Skin of body (tissue), 2 donors: ENCODE measurements around the gene IFITM1. TPM values are rescaled to one million over a fixed set of nuclear protein-coding genes. Genes with fewer than 3 reads are reported as not detected.

Experiments used
- DNase-seq: peaks from one replicate; lab custom pipeline; 2025; lab: John Stamatoyannopoulos, UW
- total RNA-seq: library from RNA; depleted of rRNA; stranded (reverse); fragments of >200 nt; gene quantifications from one replicate; pipeline ENCODE4 v1.2.3, GENCODE V29; 2014

IFITM1 gene
- total RNA-seq, 1 donor from 2014 or later: 17.0 TPM

- DNase-seq: no peak
These were observed 19.8 kb upstream of the IFITM1 start for GRCh38 chr11:293852-294661.

GRCh38 chr11:294780-295179 is 19.1 kb upstream of the IFITM1 start:
- no peak for DNase-seq

GRCh38 chr11:295351-296170 is 18.3 kb upstream of the IFITM1 start:
- no peak for DNase-seq

- DNase-seq: no peak
These were observed 17.4 kb upstream of the IFITM1 start for GRCh38 chr11:296171-297050.

- no peak for DNase-seq
These were observed 16.7 kb upstream of the IFITM1 start for GRCh38 chr11:297051-297585.

- no peak for DNase-seq
These were observed 16.0 kb upstream of the IFITM1 start for GRCh38 chr11:297586-298405.

GRCh38 chr11:298406-299065 is 15.3 kb upstream of the IFITM1 start:
- no peak for DNase-seq

GRCh38 chr11:299081-299891 is 14.6 kb upstream of the IFITM1 start, which contains the start of gene IFITM5:
IFITM5 (minus strand) TSS chr11:299526; CDS start chr11:299490, 36 bp downstream.
- no peak for DNase-seq

GRCh38 chr11:299951-300735 is 13.7 kb upstream of the IFITM1 start:
- DNase-seq: no peak

- DNase-seq: no peak
These were observed 10.5 kb upstream of the IFITM1 start for GRCh38 chr11:303363-303762.

GRCh38 chr11:304061-304506 is 9.8 kb upstream of the IFITM1 start:
- no peak for DNase-seq

GRCh38 chr11:304915-305843 is 8.7 kb upstream of the IFITM1 start:
- peak; percentile 82 for DNase-seq

- DNase-seq: no peak
These were observed 8.0 kb upstream of the IFITM1 start for GRCh38 chr11:305844-306211.

- DNase-seq: no peak
These were observed 7.0 kb upstream of the IFITM1 start for GRCh38 chr11:306645-307371.

GRCh38 chr11:307766-308708 is 5.8 kb upstream of the IFITM1 start, which contains the start of gene IFITM2:
IFITM2 (plus strand) TSS chr11:307816; CDS start chr11:308193, 377 bp downstream.
- DNase-seq: peak; percentile 87
